Lower lobe of right lung (tissue), 2 donors: ENCODE results near the gene GTF3C4. TPM values are rescaled to one million over a fixed set of nuclear protein-coding genes. Genes with fewer than 3 reads are reported as not detected.

Experiments used
- ATAC-seq, 2 donors: fragments of 200-7000 bp; cut with Tn5 transposase; one replicate each; pipeline ENCODE4 v1.9.1; 2020 to 2022; ENCODE audit warnings: mild to moderate bottlenecking in 2 of 2, moderate library complexity in 2 of 2
- DNase-seq: peaks from one replicate; pipeline ENCODE4 v3.0.0-alpha.2; 2020
- H3K27ac ChIP-seq: fragments of 200-600 bp; one replicate; pipeline ENCODE4 v1.8.0; 2022
- H3K27me3 ChIP-seq: fragments of 200-600 bp; one replicate; pipeline ENCODE4 v1.8.0; 2022; ENCODE audit warnings: low read depth
- H3K36me3 ChIP-seq: fragments of 200-600 bp; one replicate; pipeline ENCODE4 v1.8.0; 2022; ENCODE audit warnings: mild to moderate bottlenecking
- H3K4me1 ChIP-seq: fragments of 200-600 bp; one replicate; pipeline ENCODE4 v1.8.0; 2022
- H3K4me3 ChIP-seq: fragments of 200-600 bp; one replicate; pipeline ENCODE4 v1.8.0; 2022; ENCODE audit warnings: mild to moderate bottlenecking
- H3K9me3 ChIP-seq: fragments of 200-600 bp; one replicate; pipeline ENCODE4 v1.8.0; 2022
- CTCF ChIP-seq: fragments of 200-600 bp; IDR thresholded peaks from one replicate; pipeline ENCODE4 v1.8.0; 2022; ENCODE audit warnings: antibody characterized with exemption, mild to moderate bottlenecking
- intact Hi-C: fragments of 100-400 bp; cut with DNase I; formaldehyde crosslinking; loops from one replicate; pipeline ENCODE4 v1.11.0; 2022
- total RNA-seq: library from RNA; stranded (reverse); fragmentation: NEBNext Ultra II Directional; extraction: Animal tissue kit (Norgen Biotek cat#: 25700); gene quantifications from one replicate; pipeline ENCODE4 v1.2.1, GENCODE V29; 2021
- donor health status: DM: no; HTN: yes; CAD: no; lungs with severe emphysema.

The GTF3C4 gene
- total RNA-seq, 1 donor from 2014 or later: 14.0 TPM

GRCh38 chr9:132679946-132680625, 9.8 kb downstream of the GTF3C4 start:
- Histone ChIP-seq H3K9me3 (no peaks in the 10 kb centered on the region), H3K4me1 (no peaks in the 10 kb centered on the region), H3K4me3 (no peak overlapping the region), H3K36me3 (peaks cover 50% of the 10 kb centered on the region), H3K27ac (no peak overlapping the region), H3K27me3 (no peaks in the 10 kb centered on the region)
- no peak for ATAC-seq
- intact Hi-C loops: no loop called here
- no peak for DNase-seq
- TF ChIP-seq CTCF: no peak

- Histone ChIP-seq H3K9me3 (no peaks in the 10 kb centered on the region), H3K4me1 (no peaks in the 10 kb centered on the region), H3K27ac (no peak overlapping the region), H3K27me3 (no peaks in the 10 kb centered on the region), H3K36me3 (peaks cover 65% of the 10 kb centered on the region), H3K4me3 (no peak overlapping the region)
- no peak for TF ChIP-seq CTCF
- DNase-seq: no peak
- ATAC-seq: no peak
- intact Hi-C loops: no loop called here
Measured at GRCh38 chr9:132681561-132681960, 11.3 kb downstream of the GTF3C4 start.

- peaks cover 77% of the 10 kb centered on the region for H3K36me3 ChIP-seq
- intact Hi-C loops: no loop called here
Measured at GRCh38 chr9:132683873-132684272, 13.6 kb downstream of the GTF3C4 start.

GRCh38 chr9:132690696-132691095, 20.4 kb downstream of the GTF3C4 start:
- H3K4me1 ChIP-seq: no peaks in the 10 kb centered on the region
- DNase-seq: no peak
- H3K36me3 ChIP-seq: peaks cover 50% of the 10 kb centered on the region
- no peaks in the 10 kb centered on the region for H3K9me3 ChIP-seq
- intact Hi-C loops: no loop called here
- H3K4me3 ChIP-seq: no peak overlapping the region
- no peak for TF ChIP-seq CTCF
- no peak overlapping the region for H3K27ac ChIP-seq
- no peak for ATAC-seq
- H3K27me3 ChIP-seq: no peaks in the 10 kb centered on the region

More at GRCh38 chr9:132683873-132684272, 13.6 kb downstream of the GTF3C4 start:
- no peaks in the 10 kb centered on the region for H3K27me3 ChIP-seq
- H3K4me1 ChIP-seq: no peaks in the 10 kb centered on the region
- ATAC-seq (no peak), DNase-seq (no peak)
- TF ChIP-seq CTCF: no peak
- H3K4me3 ChIP-seq: no peak overlapping the region
- H3K9me3 ChIP-seq: no peaks in the 10 kb centered on the region
- H3K27ac ChIP-seq: no peak overlapping the region

GRCh38 chr9:132694144-132694543, 23.9 kb downstream of the GTF3C4 start:
- H3K27me3 ChIP-seq: no peaks in the 10 kb centered on the region
- TF ChIP-seq CTCF: peak; percentile 28
- ATAC-seq (peak; percentile 51 to 72), DNase-seq (no peak)
- intact Hi-C loops: no loop called here
- H3K4me1 ChIP-seq: no peaks in the 10 kb centered on the region
- H3K9me3 ChIP-seq: peaks cover 22% of the 10 kb centered on the region
- no peak overlapping the region for H3K4me3 ChIP-seq
- H3K27ac ChIP-seq: no peak overlapping the region
- H3K36me3 ChIP-seq: peaks cover 16% of the 10 kb centered on the region
